Nephron progenitor cell (in vitro differentiated cells): ENCODE measurements around the gene RHOBTB1.

Source experiments
- DNase-seq: peaks from one replicate; pipeline ENCODE4 v3.0.0; 2021
- H3K27ac Mint-ChIP-seq: 2 replicates; pipeline ENCODE4 v1.8.0; 2021; ENCODE audit warnings: mild to moderate bottlenecking, moderate library complexity, mixed read lengths
- H3K27me3 Mint-ChIP-seq: 2 replicates; pipeline ENCODE4 v1.8.0; 2021; ENCODE audit warnings: mild to moderate bottlenecking, low read depth, mixed read lengths; ENCODE audit not compliant: poor library complexity
- H3K36me3 Mint-ChIP-seq: 2 replicates; pipeline ENCODE4 v1.8.0; 2021; ENCODE audit warnings: low read depth, mixed read lengths
- H3K4me1 Mint-ChIP-seq: 2 replicates; pipeline ENCODE4 v1.8.0; 2021; ENCODE audit warnings: mixed read lengths
- H3K4me3 Mint-ChIP-seq: 2 replicates; pipeline ENCODE4 v1.8.0; 2021; ENCODE audit warnings: mild to moderate bottlenecking, moderate library complexity, mixed read lengths
- H3K9me3 Mint-ChIP-seq: 2 replicates; pipeline ENCODE4 v1.8.0; 2021; ENCODE audit warnings: mild to moderate bottlenecking, moderate library complexity, mixed read lengths
- TF ChIP-seq, protein P1 (sequence below): fragments of 200-600 bp; sonication (generic); IDR thresholded peaks from 2 replicates; pipeline ENCODE4 v1.5.0; 2021; ENCODE audit warnings: antibody characterized with exemption

The RHOBTB1 gene

DNA sequence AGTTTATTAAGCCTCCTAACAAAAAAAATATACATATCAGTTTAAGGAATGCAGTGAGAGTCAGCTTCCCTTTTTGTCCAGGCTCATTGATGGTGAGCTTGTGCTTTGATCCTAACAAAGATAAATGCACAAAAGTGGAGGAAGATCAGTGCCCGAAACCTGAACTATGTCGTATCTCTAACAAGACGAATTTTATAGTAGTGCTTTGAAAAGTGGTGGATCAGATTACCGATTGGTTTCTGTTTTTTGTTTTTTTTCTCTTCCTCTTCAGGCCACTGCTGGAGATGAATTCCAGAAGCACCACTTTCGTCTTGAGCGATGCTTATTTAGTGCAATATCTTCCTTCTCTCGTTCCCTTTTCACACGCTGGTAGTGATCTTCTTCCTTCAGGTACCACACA lies 72.8 kb downstream of the RHOBTB1 start:
- no peaks in the 10 kb centered on the region for H3K9me3 Mint-ChIP-seq
- peaks cover 63% of the 10 kb centered on the region for H3K36me3 Mint-ChIP-seq
- peak overlapping the region; percentile 43 for H3K27ac Mint-ChIP-seq
- peaks cover 26% of the 10 kb centered on the region for H3K4me1 Mint-ChIP-seq
- peak overlapping the region; percentile 28 for H3K4me3 Mint-ChIP-seq
- TF ChIP-seq, protein P1, sequence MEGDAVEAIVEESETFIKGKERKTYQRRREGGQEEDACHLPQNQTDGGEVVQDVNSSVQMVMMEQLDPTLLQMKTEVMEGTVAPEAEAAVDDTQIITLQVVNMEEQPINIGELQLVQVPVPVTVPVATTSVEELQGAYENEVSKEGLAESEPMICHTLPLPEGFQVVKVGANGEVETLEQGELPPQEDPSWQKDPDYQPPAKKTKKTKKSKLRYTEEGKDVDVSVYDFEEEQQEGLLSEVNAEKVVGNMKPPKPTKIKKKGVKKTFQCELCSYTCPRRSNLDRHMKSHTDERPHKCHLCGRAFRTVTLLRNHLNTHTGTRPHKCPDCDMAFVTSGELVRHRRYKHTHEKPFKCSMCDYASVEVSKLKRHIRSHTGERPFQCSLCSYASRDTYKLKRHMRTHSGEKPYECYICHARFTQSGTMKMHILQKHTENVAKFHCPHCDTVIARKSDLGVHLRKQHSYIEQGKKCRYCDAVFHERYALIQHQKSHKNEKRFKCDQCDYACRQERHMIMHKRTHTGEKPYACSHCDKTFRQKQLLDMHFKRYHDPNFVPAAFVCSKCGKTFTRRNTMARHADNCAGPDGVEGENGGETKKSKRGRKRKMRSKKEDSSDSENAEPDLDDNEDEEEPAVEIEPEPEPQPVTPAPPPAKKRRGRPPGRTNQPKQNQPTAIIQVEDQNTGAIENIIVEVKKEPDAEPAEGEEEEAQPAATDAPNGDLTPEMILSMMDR, result no peak
- H3K27me3 Mint-ChIP-seq, result no peaks in the 10 kb centered on the region
- DNase-seq, result no peak

DNA sequence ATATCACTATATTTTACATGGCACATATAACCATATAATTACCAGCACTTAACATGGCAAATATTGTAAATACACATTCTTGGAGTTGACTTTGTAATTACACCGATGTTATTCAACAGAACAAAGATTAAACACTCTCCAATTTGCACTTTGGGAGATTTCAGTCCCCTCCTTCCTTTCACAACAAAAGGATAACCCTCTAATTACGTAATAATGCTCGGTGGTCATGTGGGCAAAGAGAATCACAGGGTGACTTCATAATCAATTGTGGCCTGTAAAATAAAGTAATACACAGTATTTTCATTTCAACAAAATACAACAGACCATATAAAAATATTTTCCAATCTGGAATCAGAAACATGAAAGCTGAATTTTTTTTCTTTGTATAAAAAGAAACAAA lies 73.2 kb downstream of the RHOBTB1 start:
- Mint-ChIP-seq H3K4me1 (peaks cover 26% of the 10 kb centered on the region), H3K36me3 (peaks cover 60% of the 10 kb centered on the region), H3K9me3 (no peaks in the 10 kb centered on the region), H3K27ac (no peak overlapping the region), H3K27me3 (no peaks in the 10 kb centered on the region), H3K4me3 (no peak overlapping the region)
- no peak for DNase-seq
- TF ChIP-seq, protein P1, result no peak

DNA sequence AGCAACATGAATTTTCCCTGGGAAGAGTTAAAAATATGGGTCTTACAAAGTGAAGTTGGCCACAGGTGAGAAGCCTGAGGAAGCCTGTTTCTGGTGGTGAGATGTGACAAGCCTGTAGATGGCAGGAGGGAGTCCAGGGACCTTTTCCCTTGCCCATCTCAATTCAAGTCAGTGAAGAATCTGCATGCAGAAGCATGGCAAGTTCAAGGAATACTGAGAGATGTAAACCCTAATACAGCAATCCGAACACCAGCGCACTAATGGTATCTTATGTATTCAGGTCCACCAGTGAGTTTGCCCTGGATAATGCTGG lies 73.6 kb downstream of the RHOBTB1 start:
- no peak for DNase-seq
- H3K27ac Mint-ChIP-seq, result no peak overlapping the region
- peaks cover 26% of the 10 kb centered on the region for H3K4me1 Mint-ChIP-seq
- no peak overlapping the region for H3K4me3 Mint-ChIP-seq
- TF ChIP-seq, protein P1, result no peak
- H3K9me3 Mint-ChIP-seq, result no peaks in the 10 kb centered on the region
- H3K27me3 Mint-ChIP-seq, result no peaks in the 10 kb centered on the region
- peaks cover 56% of the 10 kb centered on the region for H3K36me3 Mint-ChIP-seq

DNA sequence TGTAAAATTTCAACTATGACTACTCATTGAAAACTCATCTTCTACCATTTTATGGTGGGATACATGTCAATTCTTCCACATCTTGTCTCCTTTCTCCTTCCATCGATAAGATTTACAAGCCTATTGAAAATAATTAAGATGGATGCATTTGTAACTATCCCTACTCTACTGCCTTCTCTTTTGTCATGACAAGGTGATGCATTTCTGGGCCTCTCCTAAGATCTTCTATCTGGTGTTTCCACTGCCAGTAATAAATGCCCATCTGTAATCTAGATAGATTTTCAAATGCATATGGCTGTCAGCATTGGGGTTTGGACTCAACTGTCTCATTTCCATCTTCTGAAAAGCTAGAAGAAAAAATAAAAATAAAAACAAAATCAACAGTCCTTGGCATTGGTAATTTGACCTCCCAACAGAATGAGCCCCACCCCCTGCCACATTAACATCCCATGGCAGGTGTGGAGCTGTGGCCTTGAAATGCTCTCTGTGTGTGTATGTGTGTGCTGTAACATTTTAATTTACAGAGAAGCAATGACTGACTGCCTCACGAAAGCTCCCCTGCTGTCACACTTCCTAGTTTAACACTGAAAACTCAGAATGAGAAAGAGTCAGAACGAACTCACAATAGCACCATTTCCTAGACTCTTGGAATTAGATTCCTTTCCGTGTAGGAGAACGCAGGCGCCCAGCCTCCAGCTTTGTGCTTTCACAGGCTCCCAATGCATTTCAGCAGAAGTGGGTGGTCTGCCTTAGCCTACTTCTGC lies 74.2 kb downstream of the RHOBTB1 start:
- TF ChIP-seq, protein P1, result no peak
- Mint-ChIP-seq H3K9me3 (no peaks in the 10 kb centered on the region), H3K27ac (no peak overlapping the region), H3K27me3 (no peaks in the 10 kb centered on the region), H3K4me3 (no peak overlapping the region), H3K4me1 (peaks cover 26% of the 10 kb centered on the region), H3K36me3 (peaks cover 53% of the 10 kb centered on the region)
- no peak for DNase-seq

DNA sequence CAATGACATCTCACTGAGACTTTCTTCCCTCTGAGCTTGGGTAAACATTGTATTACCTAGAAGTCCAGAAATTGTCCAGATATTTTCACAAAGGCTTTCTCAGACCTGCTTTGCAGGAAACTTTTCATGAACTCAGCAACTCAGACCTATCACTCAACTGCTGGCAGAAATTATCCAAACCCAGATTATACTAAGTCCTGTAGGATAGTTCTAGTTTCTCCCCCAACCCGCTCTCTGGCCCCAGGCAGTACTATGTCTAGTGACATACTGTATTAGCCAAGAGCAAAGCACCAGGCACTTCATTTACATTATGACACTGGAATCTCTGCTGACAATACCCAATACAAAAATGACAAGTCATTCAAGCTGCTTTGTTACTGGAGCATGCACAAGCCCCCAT lies 75.0 kb downstream of the RHOBTB1 start:
- no peaks in the 10 kb centered on the region for H3K9me3 Mint-ChIP-seq
- no peaks in the 10 kb centered on the region for H3K27me3 Mint-ChIP-seq
- peaks cover 28% of the 10 kb centered on the region for H3K4me1 Mint-ChIP-seq
- peaks cover 46% of the 10 kb centered on the region for H3K36me3 Mint-ChIP-seq
- H3K4me3 Mint-ChIP-seq, result no peak overlapping the region
- no peak for DNase-seq
- TF ChIP-seq, protein P1, result no peak
- no peak overlapping the region for H3K27ac Mint-ChIP-seq

DNA sequence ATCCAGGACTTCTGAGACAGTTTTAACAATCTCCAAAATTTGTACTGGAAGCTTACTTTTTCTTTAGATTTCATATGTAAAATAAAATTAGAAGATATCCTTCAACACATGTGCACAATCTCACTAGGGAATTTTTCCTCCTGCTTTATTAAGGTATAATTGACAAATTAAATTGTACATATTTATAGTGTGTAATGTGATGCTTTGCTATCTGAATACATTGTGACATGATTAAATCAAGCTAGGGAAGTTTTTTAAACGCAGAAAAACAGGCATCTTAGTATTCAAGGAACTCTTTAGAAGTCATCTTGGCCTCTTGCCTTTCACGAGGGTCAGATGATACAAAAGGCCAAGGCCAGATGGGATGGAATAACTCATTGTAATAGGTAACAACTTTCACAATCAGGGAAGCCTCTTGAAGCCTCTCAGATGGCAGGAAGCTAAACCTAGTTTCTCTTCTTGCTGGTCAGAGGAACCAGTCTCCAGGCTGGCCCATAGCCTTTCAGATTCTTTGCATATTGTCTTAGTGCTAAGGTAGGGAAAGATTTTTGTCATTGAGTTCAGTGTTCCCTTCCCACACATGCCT lies 78.7 kb downstream of the RHOBTB1 start:
- H3K4me1 Mint-ChIP-seq, result peaks cover 11% of the 10 kb centered on the region
- H3K27me3 Mint-ChIP-seq, result peaks cover 4% of the 10 kb centered on the region
- H3K36me3 Mint-ChIP-seq, result peaks cover 9% of the 10 kb centered on the region
- H3K27ac Mint-ChIP-seq, result no peak overlapping the region
- H3K9me3 Mint-ChIP-seq, result no peaks in the 10 kb centered on the region
- no peak for DNase-seq
- H3K4me3 Mint-ChIP-seq, result no peak overlapping the region
- TF ChIP-seq, protein P1, result no peak
